Activated T-cell treated with anti-CD3 and anti-CD28 coated beads, Interleukin-2, amount 50 U/mL, for 72 hours (primary cell): ENCODE results near the gene ASB13. TPM values are rescaled to one million over a fixed set of nuclear protein-coding genes. Genes with fewer than 3 reads are reported as not detected.

Experiments
- ATAC-seq, 2 donors: fragments of 150-1000 bp; cut with Tn5 transposase; replicated peaks in 1 of 2; 2 replicates each; pipeline ENCODE4 v1.10.0; 2021; ENCODE audit warnings: moderate library complexity in 2 of 2, mild to moderate bottlenecking in 1 of 2
- DNase-seq, 2 donors: peaks; one replicate each; pipeline ENCODE4 v3.0.0; 2021 to 2022; ENCODE audit warnings: mixed read lengths in 1 of 2
- H3K27ac Mint-ChIP-seq: one replicate; pipeline ENCODE4 v1.8.0; 2022; ENCODE audit warnings: mild to moderate bottlenecking, moderate library complexity, mixed read lengths
- H3K27me3 Mint-ChIP-seq: one replicate; pipeline ENCODE4 v1.8.0; 2022; ENCODE audit warnings: low read depth, mixed read lengths
- H3K36me3 Mint-ChIP-seq, 2 donors: one replicate each; pipeline ENCODE4 v1.8.0; 2022; ENCODE audit warnings: mixed read lengths in 2 of 2, mild to moderate bottlenecking in 1 of 2; ENCODE audit not compliant: insufficient read depth in 2 of 2
- H3K4me1 Mint-ChIP-seq: one replicate; pipeline ENCODE4 v1.8.0; 2022; ENCODE audit warnings: low read depth, mixed read lengths
- H3K4me3 Mint-ChIP-seq, 2 donors: one replicate each; pipeline ENCODE4 v1.8.0; 2022; ENCODE audit warnings: mild to moderate bottlenecking in 2 of 2, mixed read lengths in 2 of 2, moderate library complexity in 2 of 2
- H3K9me3 Mint-ChIP-seq, 2 donors: one replicate each; pipeline ENCODE4 v1.8.0; 2022; ENCODE audit warnings: mixed read lengths in 2 of 2
- total RNA-seq, 2 donors: library from RNA; stranded (reverse); gene quantifications; one replicate each; pipeline ENCODE4 v1.2.3, GENCODE V29; 2022

Gene ASB13
- total RNA-seq, 2 donors from 2014 or later = 7.0 to 7.8 TPM

GRCh38 chr10:5665373-5666007 is 905 bp downstream of the ASB13 start:
- DNase-seq (no peak), ATAC-seq (no peak)
- no peaks in the 10 kb centered on the region for H3K27me3 Mint-ChIP-seq
- peak overlapping the region; percentile 88 to 95 for H3K4me3 Mint-ChIP-seq
- H3K36me3 Mint-ChIP-seq = peaks cover 0 to 3% of the 10 kb centered on the region in 2 donors
- H3K27ac Mint-ChIP-seq = no peak overlapping the region
- no peaks in the 10 kb centered on the region for H3K9me3 Mint-ChIP-seq
- H3K4me1 Mint-ChIP-seq = peaks cover 30% of the 10 kb centered on the region

GRCh38 chr10:5663692-5664427 is 2.5 kb downstream of the ASB13 start:
- no peak for DNase-seq
- Mint-ChIP-seq H3K27me3 (no peaks in the 10 kb centered on the region), H3K4me3 (no peak overlapping the region), H3K4me1 (peaks cover 42% of the 10 kb centered on the region), H3K9me3 (no peaks in the 10 kb centered on the region), H3K27ac (no peak overlapping the region), H3K36me3 (peaks cover 0 to 3% of the 10 kb centered on the region in 2 donors)
- ATAC-seq = no peak

- Mint-ChIP-seq H3K4me3 (no peak overlapping the region), H3K4me1 (peaks cover 40% of the 10 kb centered on the region), H3K36me3 (peaks cover 0 to 3% of the 10 kb centered on the region in 2 donors), H3K27me3 (no peaks in the 10 kb centered on the region), H3K9me3 (no peaks in the 10 kb centered on the region), H3K27ac (no peak overlapping the region)
- DNase-seq = no peak
- no peak for ATAC-seq
Measured at GRCh38 chr10:5662708-5663579, 3.5 kb downstream of the ASB13 start.

- Mint-ChIP-seq H3K9me3 (no peaks in the 10 kb centered on the region), H3K36me3 (no peaks in the 10 kb centered on the region), H3K4me1 (peaks cover 46% of the 10 kb centered on the region), H3K4me3 (no peak overlapping the region), H3K27ac (no peak overlapping the region), H3K27me3 (no peaks in the 10 kb centered on the region)
- DNase-seq (no peak), ATAC-seq (no peak)
Measured at GRCh38 chr10:5661043-5661442, 5.4 kb downstream of the ASB13 start.

- Mint-ChIP-seq H3K9me3 (no peaks in the 10 kb centered on the region), H3K4me1 (peaks cover 51% of the 10 kb centered on the region), H3K4me3 (no peak overlapping the region), H3K27ac (no peak overlapping the region), H3K27me3 (no peaks in the 10 kb centered on the region), H3K36me3 (no peaks in the 10 kb centered on the region)
- peak; percentile 18 to 27 for DNase-seq
- ATAC-seq = peak; percentile 60 to 82
Measured at GRCh38 chr10:5659702-5660528, 6.5 kb downstream of the ASB13 start.

- ATAC-seq = no peak
- peaks cover 55% of the 10 kb centered on the region for H3K4me1 Mint-ChIP-seq
- H3K36me3 Mint-ChIP-seq = no peaks in the 10 kb centered on the region
- H3K9me3 Mint-ChIP-seq = no peaks in the 10 kb centered on the region
- H3K4me3 Mint-ChIP-seq = no peak overlapping the region
- H3K27me3 Mint-ChIP-seq = no peaks in the 10 kb centered on the region
- H3K27ac Mint-ChIP-seq = no peak overlapping the region
- no peak for DNase-seq
Measured at GRCh38 chr10:5658871-5659618, 7.3 kb downstream of the ASB13 start.

GRCh38 chr10:5656737-5657579 is 9.4 kb downstream of the ASB13 start:
- Mint-ChIP-seq H3K27ac (no peak overlapping the region), H3K4me3 (peak overlapping the region; percentile 10 to 53), H3K9me3 (no peaks in the 10 kb centered on the region), H3K27me3 (no peaks in the 10 kb centered on the region), H3K36me3 (no peaks in the 10 kb centered on the region), H3K4me1 (peaks cover 53% of the 10 kb centered on the region)
- no peak for DNase-seq
- no peak for ATAC-seq

GRCh38 chr10:5655121-5655520 is 11.3 kb downstream of the ASB13 start:
- Mint-ChIP-seq H3K4me3 (peak overlapping the region in 1 of 2 donors; percentile 6), H3K36me3 (no peaks in the 10 kb centered on the region), H3K27me3 (no peaks in the 10 kb centered on the region), H3K27ac (no peak overlapping the region), H3K4me1 (peaks cover 48% of the 10 kb centered on the region), H3K9me3 (no peaks in the 10 kb centered on the region)
- DNase-seq (no peak), ATAC-seq (peak; percentile 38 to 50)

GRCh38 chr10:5654218-5654755 is 12.1 kb downstream of the ASB13 start:
- no peaks in the 10 kb centered on the region for H3K9me3 Mint-ChIP-seq
- H3K27me3 Mint-ChIP-seq = no peaks in the 10 kb centered on the region
- H3K4me3 Mint-ChIP-seq = no peak overlapping the region
- H3K4me1 Mint-ChIP-seq = peaks cover 40% of the 10 kb centered on the region
- ATAC-seq = peak in 1 of 2 donors; percentile 25
- DNase-seq = no peak
- H3K36me3 Mint-ChIP-seq = no peaks in the 10 kb centered on the region
- H3K27ac Mint-ChIP-seq = no peak overlapping the region

- DNase-seq = no peak
- Mint-ChIP-seq H3K36me3 (no peaks in the 10 kb centered on the region), H3K4me3 (no peak overlapping the region), H3K27me3 (no peaks in the 10 kb centered on the region), H3K27ac (no peak overlapping the region), H3K9me3 (no peaks in the 10 kb centered on the region), H3K4me1 (peaks cover 40% of the 10 kb centered on the region)
- no peak for ATAC-seq
Measured at GRCh38 chr10:5652746-5653145, 13.6 kb downstream of the ASB13 start.

- H3K27ac Mint-ChIP-seq = no peak overlapping the region
- H3K36me3 Mint-ChIP-seq = no peaks in the 10 kb centered on the region
- no peak for DNase-seq
- ATAC-seq = no peak
- no peak overlapping the region for H3K4me3 Mint-ChIP-seq
- H3K27me3 Mint-ChIP-seq = no peaks in the 10 kb centered on the region
- no peaks in the 10 kb centered on the region for H3K9me3 Mint-ChIP-seq
- H3K4me1 Mint-ChIP-seq = peaks cover 26% of the 10 kb centered on the region
Measured at GRCh38 chr10:5651388-5651764, 15.0 kb downstream of the ASB13 start.
